ENCODE measurements around the gene TSGA10IP. TPM values are rescaled to one million over a fixed set of nuclear protein-coding genes. Genes with fewer than 3 reads are reported as not detected.

The TSGA10IP gene
- total and polyA plus RNA-seq, 4 donors = 0.07 to 0.34 (median 0.27) TPM

GRCh38 chr11:65911682-65912568, 33.4 kb upstream of the TSGA10IP start:
- TF ChIP-seq CTCF (IDR thresholded peaks at IDR 0.05; ENCODE audit: control extremely low read depth, extremely low read depth) = no peak
- 21 to 24% methylated on average over 14 of the region's 14 CpGs for WGBS, 2 donors
- peaks cover 0 to 27% (median 15%) of the 10 kb centered on the region in 5 donors for H3K4me1 ChIP-seq (ENCODE audit: control insufficient read depth in 5 of 5, insufficient read depth in 5 of 5, low read length in 5 of 5)
- H3K27ac ChIP-seq (ENCODE audit: low read depth in 1 of 2, low read length in 1 of 2) = peak overlapping the region in 1 of 2 donors; percentile 68
- H3K36me3 ChIP-seq (ENCODE audit: control insufficient read depth in 4 of 4, insufficient read depth in 4 of 4, low read length in 4 of 4) = peaks cover 0 to 3% (median 0%) of the 10 kb centered on the region in 4 donors
- no peak overlapping the region for H3K4me3 ChIP-seq
- peak; percentile 86 to 95 (median 92) for DNase-seq
- H3K9me3 ChIP-seq (ENCODE audit: control insufficient read depth in 4 of 4, insufficient read depth in 3 of 4, low read length in 3 of 4) = no peaks in the 10 kb centered on the region
- ATAC-seq (ENCODE audit: insufficient read depth, low FRiP score) = peak; percentile 30
- no peak overlapping the region for H3K9ac ChIP-seq (ENCODE audit: insufficient read depth in 1 of 2, low read length in 2 of 2)
- H3K27me3 ChIP-seq (ENCODE audit: control insufficient read depth in 3 of 3, insufficient read depth in 3 of 3, low read length in 2 of 3) = peaks cover 0 to 3% (median 2%) of the 10 kb centered on the region in 3 donors

GRCh38 chr11:65912845-65913244, 32.4 kb upstream of the TSGA10IP start:
- H3K27ac ChIP-seq (ENCODE audit: low read depth in 1 of 2, low read length in 1 of 2) = no peak overlapping the region
- no peak for TF ChIP-seq CTCF (IDR thresholded peaks at IDR 0.05; ENCODE audit: control extremely low read depth, extremely low read depth)
- H3K36me3 ChIP-seq (ENCODE audit: control insufficient read depth in 4 of 4, insufficient read depth in 4 of 4, low read length in 4 of 4) = peaks cover 0 to 11% (median 0%) of the 10 kb centered on the region in 4 donors
- no peak overlapping the region for H3K9ac ChIP-seq (ENCODE audit: insufficient read depth in 1 of 2, low read length in 2 of 2)
- WGBS, 2 donors = 53 to 83% methylated on average over 4 of the region's 4 CpGs
- no peak for ATAC-seq (ENCODE audit: insufficient read depth, low FRiP score)
- no peak overlapping the region for H3K4me3 ChIP-seq
- H3K9me3 ChIP-seq (ENCODE audit: control insufficient read depth in 4 of 4, insufficient read depth in 3 of 4, low read length in 3 of 4) = no peaks in the 10 kb centered on the region
- H3K27me3 ChIP-seq (ENCODE audit: control insufficient read depth in 3 of 3, insufficient read depth in 3 of 3, low read length in 2 of 3) = peaks cover 0 to 3% (median 2%) of the 10 kb centered on the region in 3 donors
- DNase-seq = no peak
- peaks cover 6 to 34% (median 21%) of the 10 kb centered on the region in 5 donors for H3K4me1 ChIP-seq (ENCODE audit: control insufficient read depth in 5 of 5, insufficient read depth in 5 of 5, low read length in 5 of 5)

GRCh38 chr11:65915101-65915820, 30.0 kb upstream of the TSGA10IP start:
- Histone ChIP-seq H3K27me3 (ENCODE audit: control insufficient read depth in 3 of 3, insufficient read depth in 3 of 3, low read length in 2 of 3) (no peaks in the 10 kb centered on the region), H3K9me3 (ENCODE audit: control insufficient read depth in 4 of 4, insufficient read depth in 3 of 4, low read length in 3 of 4) (no peaks in the 10 kb centered on the region), H3K36me3 (ENCODE audit: control insufficient read depth in 4 of 4, insufficient read depth in 4 of 4, low read length in 4 of 4) (peaks cover 0 to 17% (median 0%) of the 10 kb centered on the region in 4 donors), H3K4me3 (no peak overlapping the region), H3K27ac (ENCODE audit: low read depth in 1 of 2, low read length in 1 of 2) (peak overlapping the region; percentile 84 to 85), H3K4me1 (ENCODE audit: control insufficient read depth in 5 of 5, insufficient read depth in 5 of 5, low read length in 5 of 5) (peaks cover 9 to 38% (median 25%) of the 10 kb centered on the region in 5 donors), H3K9ac (ENCODE audit: insufficient read depth in 1 of 2, low read length in 2 of 2) (no peak overlapping the region)
- TF ChIP-seq CTCF (IDR thresholded peaks at IDR 0.05; ENCODE audit: control extremely low read depth, extremely low read depth) = no peak
- DNase-seq = no peak
- ATAC-seq (ENCODE audit: insufficient read depth, low FRiP score) = no peak
- WGBS, 2 donors = 42 to 64% methylated on average over 9 to 10 of the region's 10 CpGs

Measured in lung (tissue), 12 donors.